ENCODE results near the gene SGF29. TPM values are rescaled to one million over a fixed set of nuclear protein-coding genes. Genes with fewer than 3 reads are reported as not detected.
"Not testable (repeated sequence)": the region's sequence is repeated elsewhere in the genome, so short reads cannot be mapped to it uniquely, and the experiment has no call there.

The SGF29 gene
- total RNA-seq, 2 donors from 2014 or later: 14.5 to 15.8 TPM

- peak; percentile 94 to 97 for ATAC-seq
- intact Hi-C loops (cut with DNase I): no loop called here
- peak; percentile 81 for DNase-seq
These were observed 21.7 kb upstream of the SGF29 start for GRCh38 chr16:28531777-28532744.

DNA sequence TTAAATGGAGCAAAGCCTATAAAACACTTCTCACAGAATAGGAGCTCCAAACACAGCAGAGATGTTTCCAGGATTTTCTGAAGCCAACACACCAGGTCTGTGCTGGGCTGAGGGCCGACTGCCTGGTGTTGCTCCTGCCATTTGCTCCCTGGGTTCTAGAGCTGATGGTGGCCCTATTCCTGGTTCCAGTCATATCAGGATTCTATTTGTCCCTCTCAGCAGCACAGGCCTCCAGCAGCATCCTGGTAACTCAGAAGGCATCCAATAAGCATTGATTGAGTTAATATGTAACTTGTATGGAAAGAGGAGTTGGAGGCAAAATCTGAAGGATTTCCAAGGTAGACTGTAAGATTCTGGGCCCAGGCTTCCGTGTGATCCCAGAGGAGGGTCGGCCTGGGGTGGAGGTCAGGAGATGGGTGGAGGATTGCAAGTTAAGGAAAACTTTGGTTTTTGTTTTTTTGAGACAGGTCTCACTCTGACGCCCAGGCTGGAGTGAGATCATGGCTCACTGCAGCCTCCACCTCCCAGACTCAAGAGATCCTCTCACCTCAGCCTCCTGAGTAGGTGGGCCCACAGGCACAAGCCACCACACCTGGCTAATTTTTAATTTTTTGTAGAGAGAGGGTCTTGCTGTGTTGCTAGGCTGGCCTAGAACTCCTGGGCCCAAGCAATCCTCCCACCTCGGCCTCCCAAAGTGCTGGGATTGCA, 20.6 kb upstream of the SGF29 start:
- ATAC-seq (no peak), DNase-seq (no peak)
- intact Hi-C loops (cut with DNase I): no loop called here

DNA sequence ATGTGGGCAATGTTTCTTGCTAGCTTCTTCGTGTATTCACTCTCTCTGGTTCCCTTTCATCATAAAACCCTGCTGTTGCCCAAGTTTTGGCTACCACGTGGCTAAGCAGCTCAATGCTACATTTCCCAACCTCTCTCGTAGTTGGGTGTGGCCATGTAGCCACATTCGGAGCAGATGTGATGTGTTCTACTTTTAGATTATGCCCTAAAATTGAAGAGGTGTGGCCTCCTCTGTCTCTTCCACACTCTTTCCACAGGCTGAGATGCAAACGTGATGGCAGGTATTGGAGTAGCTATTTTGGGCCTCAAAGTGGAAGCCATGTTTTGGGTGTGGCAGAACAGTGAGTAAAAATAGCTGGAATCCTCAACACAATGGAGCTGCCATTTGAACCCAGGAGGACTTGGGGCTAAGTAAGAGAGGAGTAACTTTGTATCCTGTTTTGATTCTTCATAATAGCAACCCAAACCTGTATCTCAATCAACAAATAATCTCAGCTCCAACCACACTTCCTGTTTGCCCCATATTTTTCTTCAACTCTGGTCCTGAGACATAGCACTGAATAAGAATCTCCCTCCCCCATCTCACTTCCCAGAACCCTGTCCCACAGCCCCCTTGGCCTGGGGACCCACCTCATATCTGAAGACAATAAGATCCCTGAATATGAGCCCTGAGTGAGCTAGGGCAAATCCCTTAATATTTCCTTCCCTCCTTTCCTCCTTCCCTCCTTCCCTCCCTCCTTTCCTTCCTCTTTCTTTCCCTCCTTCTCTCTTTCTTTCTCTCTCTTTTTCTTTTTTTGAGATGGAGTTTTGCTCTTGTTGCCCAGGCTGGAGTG, 19.0 kb upstream of the SGF29 start:
- intact Hi-C loops (cut with DNase I): no loop called here
- no peak for ATAC-seq
- peak; percentile 42 for DNase-seq

DNA sequence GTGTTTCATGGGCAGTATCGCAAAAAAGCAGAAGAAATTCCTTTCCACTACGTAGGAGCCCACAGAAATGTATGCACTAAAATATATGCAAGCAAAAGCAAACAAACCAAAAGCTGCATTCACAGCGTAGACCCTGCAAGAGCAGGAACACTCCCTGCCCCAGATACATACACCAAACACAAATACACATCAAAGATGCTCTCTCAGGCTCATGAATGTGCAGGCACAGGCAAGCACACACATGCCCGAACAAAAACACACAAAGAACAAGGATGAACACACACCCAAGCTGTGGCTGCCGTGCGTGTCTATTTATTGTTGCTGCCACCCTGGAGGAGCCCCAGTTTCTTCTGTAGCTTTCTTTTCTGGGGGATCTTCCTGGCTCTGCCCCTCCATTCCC, 16.6 kb upstream of the SGF29 start:
- no peak for ATAC-seq
- DNase-seq: no peak
- intact Hi-C loops (cut with DNase I): no loop called here

GRCh38 chr16:28537964-28538732, 15.6 kb upstream of the SGF29 start:
- intact Hi-C loops (cut with DNase I): no loop called here
- DNase-seq: no peak
- peak; percentile 2 to 4 for ATAC-seq

DNA sequence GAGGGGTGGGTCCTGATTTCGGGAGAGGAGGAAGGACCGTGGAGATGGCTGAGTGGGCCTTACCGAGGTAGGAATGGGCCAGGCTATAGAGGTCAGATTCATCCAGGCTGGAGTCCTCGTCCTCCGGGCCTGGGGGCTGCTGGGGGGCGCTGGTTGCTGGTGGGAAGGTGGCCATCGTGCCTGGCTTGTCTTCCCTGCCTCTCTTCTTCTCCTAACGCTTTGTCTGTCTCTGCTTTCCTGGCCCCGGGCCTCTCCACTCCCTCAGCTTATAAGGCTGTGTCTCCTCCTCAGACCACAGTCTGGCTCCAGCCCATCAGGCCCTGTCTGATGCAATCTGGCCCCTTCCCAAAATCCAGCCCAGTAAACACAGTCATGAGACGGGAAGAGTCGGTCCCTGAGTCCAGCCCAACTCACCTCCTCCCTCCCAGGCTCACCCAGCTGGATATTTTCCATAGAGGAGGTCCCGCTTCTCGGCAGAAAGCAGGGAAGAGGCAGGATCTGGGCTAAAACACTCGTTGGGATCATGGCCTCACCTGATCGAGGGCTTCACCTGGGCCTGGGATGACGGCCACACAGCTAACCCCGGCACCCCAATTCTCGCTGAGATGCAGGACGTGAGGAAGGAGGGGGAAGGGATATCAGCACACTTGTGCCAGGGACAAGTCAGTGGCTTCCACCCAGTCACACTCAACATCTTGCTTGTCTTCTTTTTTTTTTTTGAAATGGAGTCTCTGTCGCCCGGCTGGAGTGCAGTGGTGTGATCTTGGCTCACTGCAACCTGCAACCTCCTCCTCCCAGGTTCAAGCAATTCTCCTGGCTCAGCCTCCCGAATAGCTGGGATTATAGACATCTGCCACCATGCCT, 14.8 kb upstream of the SGF29 start, which contains the start of gene NUPR1:
TSS of gene NUPR1 (minus strand) at position 242 of the 864 bp plus-strand sequence. CDS start at position 175, 67 bp downstream.
- DNase-seq: peak; percentile 95
- intact Hi-C loops (cut with DNase I): no loop called here
- ATAC-seq: peak; percentile 97 to 99

DNA sequence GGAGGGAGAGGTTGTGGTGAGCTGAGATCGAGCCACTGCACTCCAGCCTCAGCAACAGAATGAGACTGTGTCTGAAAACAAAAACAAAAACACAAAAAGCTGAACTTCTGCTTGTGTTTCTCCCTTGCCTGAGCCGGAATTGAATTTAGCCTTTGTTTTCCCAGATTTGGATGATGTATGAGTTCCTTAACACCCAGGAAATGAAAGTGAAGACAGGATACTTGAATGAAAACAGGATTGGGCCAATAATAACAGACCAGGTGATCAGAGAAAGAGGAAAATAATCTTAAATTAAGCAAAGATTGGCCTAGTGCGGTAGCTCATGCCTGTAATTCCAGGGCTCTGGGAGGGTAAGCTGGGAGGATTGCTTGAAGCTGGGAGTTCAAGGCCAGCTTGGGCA, 13.4 kb upstream of the SGF29 start:
- DNase-seq: no peak
- intact Hi-C loops (cut with DNase I): loop anchor here in 1 of 2 donors (5.0 kb wide), 1 partner anchor 38 kb away; no protein-coding TSS in a partner anchor
- ATAC-seq: no peak

DNA sequence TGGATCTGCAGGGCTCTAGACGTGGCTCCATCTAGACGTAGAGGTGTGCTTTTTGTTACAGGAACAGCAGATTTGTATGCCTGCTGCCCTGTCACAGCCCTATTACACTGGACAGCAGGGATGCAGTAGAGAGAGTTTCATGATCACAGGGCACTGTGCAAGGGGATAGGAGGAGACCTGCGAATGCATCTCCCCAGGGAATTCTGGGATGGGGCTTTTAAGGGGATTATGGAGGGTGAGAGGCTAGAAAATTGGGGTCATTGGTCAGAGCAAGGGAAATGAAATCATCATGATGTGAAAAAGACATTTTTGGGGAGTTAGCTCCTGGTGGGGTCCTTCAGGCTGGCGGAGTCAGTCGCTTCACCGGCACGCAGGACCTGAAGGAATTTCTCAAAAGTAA, 11.1 kb upstream of the SGF29 start:
- intact Hi-C loops (cut with DNase I): loop anchor here in 1 of 2 donors (5.0 kb wide), 1 partner anchor 40 kb away; no protein-coding TSS in a partner anchor

DNA sequence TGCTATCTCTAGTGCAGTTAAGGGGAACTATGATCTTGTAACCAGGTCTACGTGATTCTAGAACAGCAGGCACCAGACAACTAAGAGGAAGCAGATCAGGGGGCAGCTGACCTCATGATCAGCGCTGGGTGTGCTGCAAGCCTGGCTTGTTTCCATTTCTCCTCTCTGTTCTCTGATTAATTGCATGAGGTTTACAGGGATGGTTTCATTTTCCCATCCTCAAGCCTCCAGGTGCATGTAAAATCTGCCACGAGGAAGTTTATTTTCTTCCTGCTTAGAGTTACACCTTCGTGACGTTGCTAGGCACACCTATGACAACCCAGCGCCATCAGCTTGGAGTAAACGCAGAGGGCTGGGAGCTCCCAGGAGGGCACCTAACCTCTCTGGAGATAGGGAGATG, 10.6 kb upstream of the SGF29 start:
- intact Hi-C loops (cut with DNase I): loop anchor here in 1 of 2 donors (5.0 kb wide), 1 partner anchor 41 kb away; no protein-coding TSS in a partner anchor
- DNase-seq (no peak), ATAC-seq (no peak)

More for the DNA sequence above, 11.1 kb upstream of the SGF29 start:
- ATAC-seq (no peak), DNase-seq (no peak)

GRCh38 chr16:28544998-28545397, 8.7 kb upstream of the SGF29 start:
- DNase-seq (no peak), ATAC-seq (no peak)
- intact Hi-C loops (cut with DNase I): loop anchor here in 1 of 2 donors (5.0 kb wide), 1 partner anchor 43 kb away; no protein-coding TSS in a partner anchor

DNA sequence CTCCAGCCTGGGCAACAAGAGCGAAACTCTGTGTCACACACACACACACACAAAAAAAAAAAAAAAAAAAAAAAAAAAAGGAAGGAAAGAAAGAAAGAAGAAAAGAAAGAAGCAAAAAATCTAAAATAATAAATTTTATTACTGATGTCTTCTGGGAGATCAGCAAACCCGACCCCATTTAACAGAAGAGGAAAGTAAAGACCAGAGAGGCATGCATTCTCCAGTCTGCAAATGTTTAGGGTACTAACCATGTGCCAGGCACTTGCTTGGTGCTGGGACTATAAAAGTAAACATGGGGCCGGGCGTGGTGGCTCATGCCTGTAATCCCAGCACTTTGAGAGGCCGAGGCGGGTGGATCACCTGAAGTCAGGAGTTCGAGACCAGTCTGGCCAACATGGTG, 7.8 kb upstream of the SGF29 start:
- ATAC-seq; intact Hi-C loops (cut with DNase I); DNase-seq: not testable (repeated sequence)

GRCh38 chr16:28546626-28547025, 7.1 kb upstream of the SGF29 start:
- no peak for ATAC-seq
- DNase-seq: no peak
- intact Hi-C loops (cut with DNase I): no loop called here

DNA sequence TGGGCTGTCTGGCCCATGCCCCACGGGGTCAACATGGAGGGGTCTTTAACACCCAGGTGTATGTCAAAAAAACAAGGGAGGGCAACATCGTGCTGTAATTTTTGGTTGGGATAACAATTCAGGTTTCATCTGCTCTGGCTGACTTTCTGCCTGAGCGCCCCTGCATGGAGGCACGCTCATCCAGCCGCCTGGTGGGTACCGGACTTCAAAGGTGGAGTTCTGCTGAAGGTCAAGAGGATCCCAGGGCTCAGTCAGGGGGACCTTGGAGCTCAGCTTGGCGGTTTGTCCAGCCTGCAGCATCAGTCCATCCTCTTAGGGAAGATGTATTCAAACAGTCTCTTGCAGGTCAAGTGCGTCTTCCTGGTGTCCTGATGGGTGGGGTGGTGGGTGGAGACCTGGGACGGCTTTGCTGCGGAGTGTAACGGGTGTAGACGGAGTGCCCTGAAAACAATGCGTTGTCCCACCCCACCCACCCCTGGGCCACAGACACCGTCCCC, 5.4 kb upstream of the SGF29 start:
- ATAC-seq: no peak
- intact Hi-C loops (cut with DNase I): no loop called here
- DNase-seq: no peak

- DNase-seq (no peak), ATAC-seq (no peak)
- intact Hi-C loops (cut with DNase I): no loop called here
These were observed 4.3 kb upstream of the SGF29 start for GRCh38 chr16:28549301-28549899.

DNA sequence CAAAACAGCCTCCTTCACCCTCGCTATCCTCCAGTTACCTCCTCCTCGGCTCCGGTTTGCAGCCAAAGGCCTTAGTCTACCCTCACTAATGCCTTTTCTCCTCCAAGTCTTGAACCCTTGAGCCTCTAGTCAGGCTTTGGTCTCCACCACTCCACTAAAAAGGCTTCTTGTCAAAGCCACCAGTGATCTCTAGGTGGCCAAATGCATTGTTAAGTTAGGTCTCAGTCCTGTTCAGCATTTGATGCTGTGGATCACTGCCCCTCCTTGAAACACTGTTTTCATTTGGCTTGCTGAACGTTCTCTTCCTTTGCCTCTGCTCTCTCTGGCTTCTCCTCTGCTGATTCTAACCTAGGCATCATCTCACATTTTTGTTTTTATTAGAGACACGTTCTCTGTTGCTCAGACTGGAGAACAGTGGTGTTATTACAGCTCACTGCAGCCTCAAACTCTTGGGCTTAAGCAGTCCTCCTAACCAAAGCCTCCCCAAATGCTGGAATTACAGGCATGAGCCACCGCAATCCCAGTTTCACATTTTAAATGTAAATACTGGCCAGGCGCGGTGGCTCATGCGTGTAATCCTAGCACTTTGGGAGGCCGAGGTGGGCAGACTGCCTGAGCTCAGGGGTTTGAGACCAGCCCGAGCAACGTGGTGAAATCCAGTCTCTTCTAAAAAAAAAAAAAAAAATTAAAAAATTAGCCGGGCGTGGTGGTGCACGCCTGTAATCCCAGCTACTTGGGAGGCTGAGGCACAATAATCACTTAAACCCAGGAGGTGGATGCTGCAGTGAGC, 1.1 kb downstream of the SGF29 start:
- DNase-seq: no peak

DNA sequence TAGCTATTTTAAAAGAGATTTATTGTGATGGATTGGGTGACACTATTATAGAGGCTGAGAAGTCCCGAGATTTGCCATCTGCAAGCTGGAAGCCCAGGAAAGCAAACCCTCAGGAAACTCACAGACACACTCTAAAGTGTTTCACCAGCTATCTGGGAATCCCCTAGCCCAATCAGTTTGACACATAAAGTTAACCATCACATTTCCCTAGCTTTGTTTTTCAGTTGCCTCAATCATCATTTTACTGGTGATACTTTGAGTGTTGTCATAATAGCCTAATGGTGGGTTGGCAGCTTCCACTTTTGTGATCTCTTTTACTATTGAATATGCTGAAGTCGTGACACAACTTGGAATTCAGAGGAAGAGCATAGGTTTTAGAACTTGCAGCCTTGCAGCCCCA, 1.8 kb downstream of the SGF29 start:
- no peak for DNase-seq
- intact Hi-C loops (cut with DNase I): no loop called here
- ATAC-seq: no peak

More for the DNA sequence above, 1.1 kb downstream of the SGF29 start:
- ATAC-seq: no peak
- intact Hi-C loops (cut with DNase I): no loop called here
